ENCODE results near the gene PSEN1.

PSEN1 gene

GRCh38 chr14:73223049-73223448, 86.7 kb downstream of the PSEN1 start:
- H3K4me3 ChIP-seq (ENCODE audit: low read depth, low read length): no peak overlapping the region
- no peak for DNase-seq (ENCODE audit: low read depth)
- TF ChIP-seq MYC (IDR thresholded peaks at IDR 0.05; ENCODE audit: low read depth, low read length) (no peak), MAX (IDR thresholded peaks at IDR 0.05; ENCODE audit: low read depth, low read length) (no peak), POLR2A (IDR thresholded peaks at IDR 0.05; ENCODE audit: extremely low read depth, insufficient read length) (no peak), CTCF (IDR thresholded peaks at IDR 0.05; ENCODE audit: low read depth, low read length) (no peak)

- no peak for DNase-seq (ENCODE audit: low read depth)
- no peak overlapping the region for H3K4me3 ChIP-seq (ENCODE audit: low read depth, low read length)
- TF ChIP-seq MYC (IDR thresholded peaks at IDR 0.05; ENCODE audit: low read depth, low read length) (no peak), CTCF (IDR thresholded peaks at IDR 0.05; ENCODE audit: low read depth, low read length) (no peak), MAX (IDR thresholded peaks at IDR 0.05; ENCODE audit: low read depth, low read length) (no peak), POLR2A (IDR thresholded peaks at IDR 0.05; ENCODE audit: extremely low read depth, insufficient read length) (no peak)
Observed at GRCh38 chr14:73225496-73225895, 89.2 kb downstream of the PSEN1 start.

- peak; percentile 84 for DNase-seq (ENCODE audit: low read depth)
- no peak overlapping the region for H3K4me3 ChIP-seq (ENCODE audit: low read depth, low read length)
- TF ChIP-seq POLR2A (IDR thresholded peaks at IDR 0.05; ENCODE audit: extremely low read depth, insufficient read length) (no peak), CTCF (IDR thresholded peaks at IDR 0.05; ENCODE audit: low read depth, low read length) (no peak), MAX (IDR thresholded peaks at IDR 0.05; ENCODE audit: low read depth, low read length) (no peak), MYC (IDR thresholded peaks at IDR 0.05; ENCODE audit: low read depth, low read length) (no peak)
Observed at GRCh38 chr14:73227812-73228781, 91.8 kb downstream of the PSEN1 start.

DNA sequence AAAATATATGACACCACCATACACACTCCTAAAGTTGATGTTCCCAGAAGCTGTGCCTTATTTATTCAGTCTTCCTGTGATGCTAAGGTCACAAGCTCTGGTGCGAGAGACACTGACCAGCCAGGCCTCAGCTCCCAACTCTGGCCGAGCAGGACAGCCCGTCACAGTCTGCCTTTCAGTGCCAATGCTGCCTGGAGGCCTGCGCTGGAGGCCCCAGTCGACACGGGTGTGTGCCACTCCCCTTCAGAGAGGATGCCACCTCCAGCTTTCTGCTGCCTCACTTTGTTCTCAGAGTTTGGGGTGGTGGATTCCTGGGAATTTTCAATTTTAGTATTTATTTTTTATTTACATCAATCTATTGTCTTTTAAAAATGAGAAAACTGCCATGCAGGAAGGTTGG, 93.7 kb downstream of the PSEN1 start:
- no peak for TF ChIP-seq POLR2A (IDR thresholded peaks at IDR 0.05; ENCODE audit: extremely low read depth, insufficient read length)
- TF ChIP-seq MAX (IDR thresholded peaks at IDR 0.05; ENCODE audit: low read depth, low read length): no peak
- no peak for TF ChIP-seq CTCF (IDR thresholded peaks at IDR 0.05; ENCODE audit: low read depth, low read length)
- TF ChIP-seq MYC (IDR thresholded peaks at IDR 0.05; ENCODE audit: low read depth, low read length): no peak
- no peak for DNase-seq (ENCODE audit: low read depth)
- no peak overlapping the region for H3K4me3 ChIP-seq (ENCODE audit: low read depth, low read length)

DNA sequence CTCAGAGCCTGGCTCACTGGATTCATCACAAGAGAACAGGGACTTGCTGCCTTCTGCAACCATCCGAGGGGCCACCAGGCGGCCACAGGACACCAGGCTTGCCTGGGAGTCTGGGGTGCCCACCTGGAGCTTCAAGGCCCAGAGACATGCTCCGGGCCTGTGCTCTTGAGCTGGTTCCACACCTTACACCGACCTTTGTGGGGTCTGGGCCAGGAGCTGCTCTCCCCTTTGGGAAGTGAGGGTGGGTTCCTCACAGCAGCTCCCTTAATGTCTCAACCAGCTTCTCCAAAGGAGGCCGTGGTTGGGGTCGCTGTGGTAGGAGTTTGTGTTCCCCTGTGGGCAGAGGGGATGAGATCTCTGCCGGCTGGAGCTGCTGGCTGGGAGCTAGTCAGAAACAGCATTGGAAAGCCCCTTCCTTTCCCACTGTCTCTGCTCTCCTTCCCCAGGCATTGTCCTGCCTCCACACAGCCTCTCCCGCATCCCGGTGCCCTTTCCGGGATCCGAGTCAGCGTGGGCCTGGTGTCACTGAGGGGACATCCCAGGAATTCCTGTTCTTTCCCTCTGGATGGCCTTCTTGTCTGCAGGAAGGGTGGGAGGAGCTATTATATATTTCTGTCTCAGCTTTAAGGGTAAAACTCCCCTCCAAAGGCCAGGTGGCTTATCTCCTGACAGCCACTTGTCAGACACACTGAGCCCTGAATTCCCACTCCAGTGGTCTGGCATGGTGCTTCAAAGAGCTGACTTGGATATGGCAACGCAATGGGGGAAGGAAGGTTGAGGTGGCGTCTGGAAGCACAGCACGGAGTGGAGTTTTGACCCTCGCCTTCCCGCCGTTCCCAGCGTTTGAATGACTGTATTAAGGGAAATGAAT, 95.9 kb downstream of the PSEN1 start:
- TF ChIP-seq POLR2A (IDR thresholded peaks at IDR 0.05; ENCODE audit: extremely low read depth, insufficient read length): no peak
- TF ChIP-seq MYC (IDR thresholded peaks at IDR 0.05; ENCODE audit: low read depth, low read length): no peak
- TF ChIP-seq CTCF (IDR thresholded peaks at IDR 0.05; ENCODE audit: low read depth, low read length): no peak
- TF ChIP-seq MAX (IDR thresholded peaks at IDR 0.05; ENCODE audit: low read depth, low read length): no peak
- H3K4me3 ChIP-seq (ENCODE audit: low read depth, low read length): no peak overlapping the region
- DNase-seq (ENCODE audit: low read depth): peak; percentile 43
